Transverse colon (tissue), 4 donors: ENCODE results near the gene NCKAP5.

ENCODE experiments used
- CTCF ChIP-seq, 5 experiments: fragments of 200-600 bp in 3 of 5; fragments of 450-650 bp in 2 of 5; sonication (generic) in 3 of 5; IDR thresholded peaks; 1 replicate in 2 of 5; 2 replicates in 3 of 5; pipeline ENCODE4 v1.5.1; 2016 to 2017; ENCODE audit warnings: antibody characterized with exemption in 5 of 5, inconsistent platforms in 3 of 5, mild to moderate bottlenecking in 2 of 5, moderate library complexity in 1 of 5
- EP300 ChIP-seq: sonication (generic); formaldehyde crosslinking; IDR thresholded peaks from one replicate; pipeline ENCODE4 v1.6.1; 2017; ENCODE audit warnings: antibody characterized with exemption, low read depth
- POLR2A ChIP-seq: fragments of 450-650 bp; IDR thresholded peaks from one replicate; pipeline ENCODE4 v1.6.1; 2016; ENCODE audit warnings: antibody characterized with exemption, mild to moderate bottlenecking, moderate library complexity
- POLR2AphosphoS5 ChIP-seq, 3 donors: sonication (generic); formaldehyde crosslinking; IDR thresholded peaks; one replicate each; pipeline ENCODE4 v1.6.1; 2016; ENCODE audit warnings: antibody characterized with exemption in 3 of 3

- TF ChIP-seq CTCF (IDR thresholded peaks at IDR 0.05): no peak
- TF ChIP-seq POLR2A: no peak
- no peak for TF ChIP-seq EP300
- no peak for TF ChIP-seq POLR2AphosphoS5 (IDR thresholded peaks at IDR 0.05)
Measured at GRCh38 chr2:133004623-133005022, 563.6 kb downstream of the NCKAP5 start.
